GM19468 (cell line): ENCODE measurements around the gene CMSS1.

Experiments
- ATAC-seq: cut with Tn5 transposase; IDR thresholded peaks from one replicate; pipeline ENCODE4 v1.9.1; 2021; ENCODE audit warnings: mild to moderate bottlenecking, moderate library complexity, moderate number of reproducible peaks; ENCODE audit not compliant: unreplicated experiment; ENCODE audit errors: extremely low read depth

Gene CMSS1

DNA sequence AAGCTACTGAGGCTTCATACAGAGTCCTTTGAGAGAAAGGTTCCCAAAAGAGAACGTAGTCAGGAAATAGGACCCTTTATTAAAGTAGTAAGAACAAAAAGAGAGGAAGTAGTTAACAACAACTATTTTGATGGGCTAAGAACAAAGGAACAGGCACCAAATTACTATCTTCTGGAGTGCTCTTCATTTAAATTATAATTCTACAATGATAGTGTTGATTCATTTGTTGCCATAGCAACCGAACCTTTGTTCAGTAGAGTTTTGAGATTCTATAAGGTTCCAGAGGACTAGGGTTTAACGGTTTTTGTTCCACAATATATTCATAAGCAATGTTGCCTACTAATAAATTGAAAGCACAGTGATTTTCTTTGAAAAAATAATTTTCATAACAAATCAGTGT is 78.8 kb downstream of the CMSS1 start:
- ATAC-seq = no peak

- no peak for ATAC-seq
Measured at GRCh38 chr3:99899603-99900002, 81.9 kb downstream of the CMSS1 start.

GRCh38 chr3:99900248-99900647 is 82.6 kb downstream of the CMSS1 start:
- no peak for ATAC-seq

DNA sequence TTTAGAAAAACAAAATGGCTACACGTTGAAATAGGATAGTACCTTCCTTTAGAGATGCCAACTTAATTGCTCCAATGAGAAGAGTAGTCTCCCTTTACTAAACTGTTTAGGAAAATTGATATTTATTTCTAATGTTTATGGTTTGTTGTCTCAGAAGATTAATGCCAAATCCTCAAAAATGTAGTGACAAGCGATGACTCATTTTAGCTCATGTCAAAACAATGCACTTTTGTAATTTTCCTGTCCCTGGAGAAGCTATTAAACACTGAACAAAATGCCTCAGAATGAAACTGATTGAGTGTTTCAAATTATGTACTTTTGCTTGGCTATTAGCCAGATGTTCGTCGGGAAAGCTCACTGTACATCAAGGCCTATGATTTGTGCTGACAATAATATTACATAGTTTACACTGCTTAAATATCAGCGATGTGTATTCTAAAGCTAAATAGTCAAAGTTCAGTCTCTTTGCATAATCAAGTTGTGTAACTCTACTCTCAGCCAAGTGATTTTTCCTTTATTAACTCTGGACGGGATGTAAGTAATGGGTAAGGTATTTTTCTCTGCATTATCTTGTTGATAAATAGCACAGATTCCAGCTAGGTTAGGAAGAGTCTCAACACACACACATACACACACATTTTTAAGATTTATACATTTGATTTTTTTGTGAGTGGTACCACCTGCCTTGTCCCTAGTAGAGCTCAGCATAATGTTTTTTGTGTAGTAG is 83.7 kb downstream of the CMSS1 start:
- no peak for ATAC-seq

GRCh38 chr3:99902091-99902490 is 84.4 kb downstream of the CMSS1 start:
- no peak for ATAC-seq

DNA sequence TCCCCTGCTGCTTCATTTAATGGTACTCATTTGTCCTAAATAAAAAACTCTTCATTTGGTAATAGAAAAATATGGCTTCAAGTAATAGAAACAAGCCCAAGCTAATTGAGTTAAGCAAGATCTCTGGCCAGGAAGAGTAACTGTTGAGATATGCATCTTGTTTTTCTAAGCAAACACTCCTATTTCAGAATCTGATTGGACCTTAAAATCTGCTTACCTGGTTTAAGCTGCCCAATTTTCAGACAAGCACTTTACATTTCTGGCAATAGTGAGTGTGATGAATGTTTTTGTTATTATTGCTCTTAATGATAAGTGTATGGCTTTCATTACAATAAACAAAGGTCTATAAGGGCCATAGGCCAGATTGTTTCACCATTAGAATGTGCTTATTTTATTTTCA is 86.2 kb downstream of the CMSS1 start:
- no peak for ATAC-seq

- no peak for ATAC-seq
Measured at GRCh38 chr3:99907959-99908544, 90.4 kb downstream of the CMSS1 start.

GRCh38 chr3:99909714-99910495 is 92.2 kb downstream of the CMSS1 start:
- no peak for ATAC-seq

DNA sequence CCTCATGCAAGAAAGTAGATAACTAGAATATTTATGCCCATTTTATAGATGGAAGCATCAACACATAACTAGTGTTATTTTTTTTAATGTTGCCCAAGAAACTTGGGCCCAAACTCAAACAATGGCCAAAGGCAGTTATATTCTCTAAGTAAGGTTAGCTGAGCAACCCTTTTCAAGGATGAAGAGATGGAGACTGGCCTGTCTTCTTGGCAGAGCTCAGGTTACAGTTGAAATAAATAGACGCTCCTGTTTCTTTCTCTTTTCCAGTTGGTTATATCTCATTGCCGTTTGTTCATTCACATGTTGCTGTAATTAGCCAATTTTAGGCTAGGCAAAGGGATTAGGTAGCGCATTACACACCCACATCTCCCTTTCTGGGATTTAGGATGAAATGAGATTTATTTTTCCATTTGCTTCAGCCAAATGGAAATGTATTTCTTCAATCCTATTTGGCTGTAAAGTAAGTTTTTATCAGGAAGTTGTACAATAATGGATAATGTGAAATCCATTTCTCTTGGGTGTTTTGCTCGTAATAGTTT is 93.2 kb downstream of the CMSS1 start:
- ATAC-seq = no peak

DNA sequence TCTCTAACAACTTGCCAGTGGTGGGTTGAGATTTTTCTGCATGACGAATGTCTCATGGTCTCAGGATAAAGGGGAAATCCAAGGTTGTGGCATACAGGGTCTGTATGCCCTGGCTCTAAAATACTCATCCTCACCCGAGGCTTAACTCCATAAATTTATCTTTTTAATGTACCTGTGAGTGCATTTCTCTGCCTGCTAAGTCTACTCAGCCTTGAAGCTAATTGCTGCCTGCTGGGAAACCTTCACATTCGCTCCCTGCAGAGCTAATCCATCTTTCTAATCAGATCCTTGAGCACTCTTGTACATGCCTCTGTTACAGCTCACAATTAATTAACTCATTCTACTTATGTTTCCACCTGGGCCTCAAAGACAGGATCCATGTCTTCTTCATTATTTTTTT is 93.8 kb downstream of the CMSS1 start:
- no peak for ATAC-seq

DNA sequence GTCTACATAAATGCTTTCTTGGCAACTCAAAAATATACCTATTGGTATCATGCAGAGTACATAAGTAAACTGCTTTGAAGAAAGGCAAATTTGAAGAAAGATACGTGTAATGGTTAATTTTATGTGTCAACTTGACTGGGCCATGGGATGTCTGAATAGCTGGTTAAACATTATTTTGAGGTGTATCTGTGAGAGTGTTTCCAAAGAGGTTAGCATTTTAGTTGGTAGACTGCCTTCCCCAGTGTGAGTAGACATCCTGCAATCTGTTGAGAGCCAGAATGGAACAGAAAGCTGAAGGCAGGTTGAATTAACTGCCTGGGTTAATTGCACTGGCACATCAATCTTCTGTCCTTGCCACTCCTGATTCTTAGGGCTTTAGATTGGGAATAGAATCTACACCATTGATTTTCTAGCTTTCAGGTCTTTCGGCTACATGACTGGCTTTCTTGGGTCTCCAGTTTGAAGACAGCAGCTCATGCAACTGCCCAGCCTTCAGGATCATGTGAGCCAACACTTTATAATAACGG is 98.3 kb downstream of the CMSS1 start:
- no peak for ATAC-seq

- ATAC-seq = no peak
Measured at GRCh38 chr3:99918715-99919114, 101.1 kb downstream of the CMSS1 start.

DNA sequence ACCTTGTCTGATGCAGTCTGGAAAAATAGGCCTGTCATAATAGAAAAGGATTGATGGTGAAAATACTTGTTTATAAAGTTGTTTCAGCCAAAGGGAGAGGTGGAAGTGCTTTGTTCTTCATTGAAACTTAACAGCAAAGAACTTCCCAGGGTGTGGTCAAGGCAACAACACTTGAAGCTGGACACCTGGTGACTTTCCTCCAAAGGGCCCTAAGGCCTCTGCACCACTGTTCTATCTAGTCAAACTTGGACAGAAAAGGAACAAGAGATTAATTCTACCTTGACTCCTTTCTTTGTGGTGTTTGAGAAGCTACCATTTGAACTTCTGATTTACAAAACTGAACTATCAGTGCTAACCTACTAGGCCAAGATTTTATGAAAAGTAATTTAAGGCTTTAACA is 102.0 kb downstream of the CMSS1 start:
- ATAC-seq = no peak

- no peak for ATAC-seq
Measured at GRCh38 chr3:99920481-99921376, 103.1 kb downstream of the CMSS1 start.

- ATAC-seq = no peak
Measured at GRCh38 chr3:99921377-99921695, 103.7 kb downstream of the CMSS1 start.

GRCh38 chr3:99921986-99922385 is 104.3 kb downstream of the CMSS1 start:
- no peak for ATAC-seq

- ATAC-seq = no peak
Measured at GRCh38 chr3:99923873-99924272, 106.2 kb downstream of the CMSS1 start.

DNA sequence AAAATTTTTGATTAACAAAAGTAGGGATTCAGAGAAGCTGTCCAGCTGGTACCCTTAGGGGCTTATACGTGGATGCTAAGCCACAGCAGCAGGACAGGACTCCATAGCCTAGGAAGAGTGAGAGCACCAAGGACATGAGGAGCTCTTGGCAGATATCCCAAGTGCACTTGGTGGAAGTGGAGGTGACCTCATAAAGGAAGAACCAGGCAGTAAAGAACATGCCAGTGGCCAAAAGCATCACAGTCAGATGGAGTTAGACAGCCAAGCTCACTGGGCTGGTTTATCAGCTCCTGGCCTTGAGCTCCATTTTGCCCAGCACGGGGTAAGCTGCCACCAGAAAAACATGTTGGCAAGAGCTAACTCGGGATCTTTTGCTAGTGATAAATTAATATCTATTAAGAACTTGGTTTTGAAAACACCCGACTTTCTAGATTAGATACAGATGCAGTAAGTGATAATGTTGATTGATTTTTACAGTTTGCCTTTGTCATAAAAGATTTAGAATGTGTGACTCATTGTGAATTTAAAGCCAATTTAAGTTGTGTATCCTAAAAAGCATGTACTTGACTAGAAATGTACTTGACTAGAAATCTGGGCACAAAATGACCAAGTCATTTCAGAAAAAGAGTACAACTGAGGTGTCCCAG is 108.0 kb downstream of the CMSS1 start:
- no peak for ATAC-seq

- no peak for ATAC-seq
Measured at GRCh38 chr3:99927671-99928457, 110.2 kb downstream of the CMSS1 start.
